B cell (primary cell): ENCODE measurements around the gene TMEM132A. TPM values are rescaled to one million over a fixed set of nuclear protein-coding genes. Genes with fewer than 3 reads are reported as not detected.

Experiments
- ATAC-seq: fragments of 200-7000 bp; cut with Tn5 transposase; one replicate; pipeline ENCODE4 v1.10.0; 2021; ENCODE audit warnings: low read depth, mild to moderate bottlenecking, moderate number of reproducible peaks, moderate library complexity
- CTCF ChIA-PET: fragments of 350-600 bp; sonication (Branson Sonifier 250); formaldehyde crosslinking; loops from one replicate; lab custom pipeline; 2021; ENCODE audit warnings: antibody characterized with exemption, inconsistent platforms; lab: Charles Lee
- POLR2A ChIA-PET: fragments of 350-600 bp; sonication (Branson Sonifier 250); formaldehyde crosslinking; loops from one replicate; lab custom pipeline; 2021; ENCODE audit warnings: antibody characterized with exemption; lab: Charles Lee
- DNase-seq: peaks from one replicate; pipeline ENCODE4 v3.0.0; 2013
- H2AFZ ChIP-seq: 2 replicates; pipeline ENCODE4 v1.6.1; 2012; ENCODE audit warnings: mild to moderate bottlenecking, low read depth, low read length; ENCODE audit not compliant: insufficient read depth, poor library complexity, severe bottlenecking
- H3K27ac ChIP-seq, 2 donors: 1 replicate in 1 of 2; 2 replicates in 1 of 2; pipeline ENCODE4 v1.5.1; 2012 to 2013; ENCODE audit warnings: low read length in 2 of 2, mild to moderate bottlenecking in 2 of 2, moderate library complexity in 1 of 2
- H3K27me3 ChIP-seq, 4 experiments: fragments of 200-600 bp in 1 of 4; sonication (generic) in 1 of 4; replicated peaks in 1 of 4; 1 replicate in 2 of 4; 2 replicates in 2 of 4; pipeline versions ENCODE4 v1.6.1 to v1.7.0; 2013 to 2016; ENCODE audit warnings: low read length in 3 of 4, mild to moderate bottlenecking in 2 of 4, mixed read lengths in 1 of 4, moderate library complexity in 1 of 4; ENCODE audit not compliant: insufficient read depth in 4 of 4, control insufficient read depth in 3 of 4; ENCODE audit errors: control extremely low read depth in 1 of 4
- H3K36me3 ChIP-seq, 2 experiments: replicated peaks in 1 of 2; 1 replicate in 1 of 2; 2 replicates in 1 of 2; pipeline versions ENCODE4 v1.6.1 to v1.7.1; 2013; ENCODE audit warnings: low read length in 1 of 2; ENCODE audit not compliant: insufficient read depth in 2 of 2, control insufficient read depth in 1 of 2; ENCODE audit errors: control extremely low read depth in 1 of 2, extremely low read depth in 1 of 2
- H3K4me1 ChIP-seq, 2 donors: fragments of 200-600 bp in 1 of 2; sonication (generic) in 1 of 2; 1 replicate in 1 of 2; 2 replicates in 1 of 2; pipeline versions ENCODE4 v1.5.1 to v1.6.1; 2013 to 2017; ENCODE audit warnings: low read length in 2 of 2; ENCODE audit not compliant: control insufficient read depth in 2 of 2, insufficient read depth in 2 of 2
- H3K4me2 ChIP-seq: replicated peaks from 2 replicates; pipeline ENCODE3; 2012; ENCODE audit warnings: mild to moderate bottlenecking, low read depth, low read length; ENCODE audit not compliant: poor library complexity, severe bottlenecking
- H3K4me3 ChIP-seq, 5 experiments: fragments of 200-600 bp in 1 of 5; sonication (generic) in 1 of 5; 1 replicate in 3 of 5; 2 replicates in 2 of 5; pipeline versions ENCODE4 v1.5.1 to v1.7.0; 2011 to 2016; ENCODE audit warnings: low read length in 4 of 5, mild to moderate bottlenecking in 4 of 5, low read depth in 2 of 5, control low read depth in 1 of 5, moderate library complexity in 1 of 5; ENCODE audit not compliant: insufficient read depth in 1 of 5; ENCODE audit errors: control extremely low read depth in 1 of 5, extremely low read depth in 1 of 5
- H3K79me2 ChIP-seq: fragments of 200-600 bp; sonication (generic); one replicate; pipeline ENCODE4 v1.6.0; 2016; ENCODE audit warnings: low read length; ENCODE audit not compliant: control insufficient read depth, insufficient read depth
- H3K9ac ChIP-seq: fragments of 200-600 bp; sonication (generic); 2 replicates; pipeline ENCODE4 v1.6.1; 2017; ENCODE audit warnings: mild to moderate bottlenecking, low read length, moderate library complexity
- H3K9me3 ChIP-seq, 3 donors: one replicate each; pipeline versions ENCODE4 v1.6.1 to v1.7.1; 2013; ENCODE audit warnings: low read length in 2 of 3; ENCODE audit not compliant: control insufficient read depth in 2 of 3, insufficient read depth in 1 of 3; ENCODE audit errors: control extremely low read depth in 1 of 3
- H4K20me1 ChIP-seq: 2 replicates; pipeline ENCODE4 v1.6.0; 2012; ENCODE audit warnings: mild to moderate bottlenecking, low read length; ENCODE audit not compliant: insufficient read depth, control insufficient read depth, poor library complexity, severe bottlenecking
- H3K27ac Mint-ChIP-seq: one replicate; pipeline ENCODE4 v1.8.0; 2021; ENCODE audit warnings: mixed read lengths
- H3K27me3 Mint-ChIP-seq: one replicate; pipeline ENCODE4 v1.8.0; 2021; ENCODE audit warnings: mixed read lengths
- H3K4me1 Mint-ChIP-seq: one replicate; pipeline ENCODE4 v1.8.0; 2021; ENCODE audit warnings: mixed read lengths
- H3K4me3 Mint-ChIP-seq: one replicate; pipeline ENCODE4 v1.8.0; 2021; ENCODE audit warnings: mixed read lengths
- H3K9me3 Mint-ChIP-seq: one replicate; pipeline ENCODE4 v1.8.0; 2022; ENCODE audit warnings: mixed read lengths; ENCODE audit not compliant: insufficient read depth
- EZH2 ChIP-seq: IDR thresholded peaks from 2 replicates; pipeline ENCODE4 v1.6.1; 2012; ENCODE audit warnings: borderline replicate concordance, low read depth, mild to moderate bottlenecking, moderate library complexity, low read length; ENCODE audit not compliant: insufficient read depth, poor library complexity, severe bottlenecking
- WGBS: methylation state at CpG from one replicate; pipeline ENCODE4 v1.1.5; 2013; ENCODE audit warnings: missing lambda C conversion rate; ENCODE audit not compliant: insufficient coverage; 5-methylcytosine and 5-hydroxymethylcytosine counted together
- intact Hi-C: fragments of 100-400 bp; cut with micrococcal nuclease; formaldehyde crosslinking; loops from one replicate; pipeline ENCODE4 v1.10.0; 2022
- polyA plus RNA-seq: library from polyadenylated mRNA; depleted of rRNA; stranded (reverse); fragments of >200 nt; gene quantifications from 2 replicates; pipeline ENCODE4 v1.2.3, GENCODE V29; 2012
- total RNA-seq, 2 donors: library from RNA; stranded (reverse); fragments of 120-200 nt in 1 of 2; gene quantifications; 1 replicate in 1 of 2; 2 replicates in 1 of 2; pipeline versions ENCODE4 v1.2.3 to v1.2.4, GENCODE V29; 2013 to 2022
- TF ChIP-seq, protein P1 (sequence below): fragments of 200-600 bp; IDR thresholded peaks from one replicate; pipeline ENCODE4 v1.8.0; 2022; ENCODE audit warnings: antibody characterized with exemption, mild to moderate bottlenecking

TMEM132A gene
- total and polyA plus RNA-seq, 2 donors (not counting 1 experiment from before 2014, with no cell fraction given): 1.2 to 11.3 TPM

DNA sequence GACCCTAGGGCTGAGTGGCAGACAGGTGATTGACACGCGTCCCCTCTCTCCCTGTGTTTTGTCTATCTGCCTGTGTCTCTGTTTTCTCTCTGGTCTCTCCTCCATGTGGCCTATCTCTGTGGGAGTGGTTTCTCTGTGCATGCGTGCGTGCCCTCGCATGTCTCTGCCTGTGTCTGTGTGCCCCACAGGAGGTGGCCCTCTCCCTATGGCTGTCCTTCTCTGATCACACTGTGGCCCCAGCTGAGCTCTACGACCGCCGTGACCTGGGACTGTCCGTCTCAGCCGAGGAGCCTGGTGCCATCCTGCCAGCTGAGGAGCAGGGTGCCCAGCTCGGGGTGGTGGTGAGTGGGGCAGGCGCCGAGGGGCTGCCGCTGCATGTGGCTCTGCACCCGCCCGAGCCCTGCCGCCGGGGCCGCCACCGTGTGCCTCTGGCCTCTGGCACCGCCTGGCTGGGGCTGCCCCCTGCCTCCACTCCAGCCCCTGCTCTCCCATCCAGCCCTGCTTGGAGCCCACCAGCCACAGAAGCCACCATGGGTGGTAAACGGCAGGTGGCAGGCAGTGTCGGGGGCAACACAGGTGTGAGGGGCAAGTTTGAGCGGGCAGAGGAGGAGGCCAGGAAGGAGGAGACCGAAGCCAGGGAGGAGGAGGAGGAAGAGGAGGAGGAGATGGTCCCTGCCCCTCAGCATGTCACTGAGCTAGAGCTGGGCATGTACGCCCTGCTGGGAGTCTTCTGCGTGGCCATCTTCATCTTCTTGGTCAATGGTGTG, 11.6 kb downstream of the TMEM132A start:
- intact Hi-C loops: no loop called here
- Mint-ChIP-seq H3K9me3 (no peaks in the 10 kb centered on the region), H3K27me3 (no peaks in the 10 kb centered on the region), H3K27ac (peak overlapping the region; percentile 81), H3K4me1 (peaks cover 34% of the 10 kb centered on the region), H3K4me3 (no peak overlapping the region)
- WGBS: 85% methylated on average over 24 of the region's 27 CpGs
- no peak overlapping the region for H3K4me2 ChIP-seq
- peaks cover 0 to 29% of the 10 kb centered on the region in 2 experiments for H3K36me3 ChIP-seq
- peaks cover 9% of the 10 kb centered on the region for H4K20me1 ChIP-seq
- H3K79me2 ChIP-seq: no peaks in the 10 kb centered on the region
- H3K4me3 ChIP-seq: no peak overlapping the region
- no peak overlapping the region for H2AFZ ChIP-seq
- ATAC-seq: no peak
- POLR2A ChIA-PET: interaction anchor here (11.4 kb wide), 1 partner anchor 19 kb away, joined by 96 read pairs; the partner anchor contains the start of gene TMEM109
- DNase-seq: peak; percentile 38
- H3K9ac ChIP-seq: no peak overlapping the region
- H3K4me1 ChIP-seq: peaks cover 22 to 32% of the 10 kb centered on the region in 2 donors
- no peaks in the 10 kb centered on the region for H3K27me3 ChIP-seq
- H3K9me3 ChIP-seq: no peaks in the 10 kb centered on the region
- H3K27ac ChIP-seq: peak overlapping the region in 1 of 2 donors; percentile 39
- no peak for TF ChIP-seq EZH2
- TF ChIP-seq, protein P1, sequence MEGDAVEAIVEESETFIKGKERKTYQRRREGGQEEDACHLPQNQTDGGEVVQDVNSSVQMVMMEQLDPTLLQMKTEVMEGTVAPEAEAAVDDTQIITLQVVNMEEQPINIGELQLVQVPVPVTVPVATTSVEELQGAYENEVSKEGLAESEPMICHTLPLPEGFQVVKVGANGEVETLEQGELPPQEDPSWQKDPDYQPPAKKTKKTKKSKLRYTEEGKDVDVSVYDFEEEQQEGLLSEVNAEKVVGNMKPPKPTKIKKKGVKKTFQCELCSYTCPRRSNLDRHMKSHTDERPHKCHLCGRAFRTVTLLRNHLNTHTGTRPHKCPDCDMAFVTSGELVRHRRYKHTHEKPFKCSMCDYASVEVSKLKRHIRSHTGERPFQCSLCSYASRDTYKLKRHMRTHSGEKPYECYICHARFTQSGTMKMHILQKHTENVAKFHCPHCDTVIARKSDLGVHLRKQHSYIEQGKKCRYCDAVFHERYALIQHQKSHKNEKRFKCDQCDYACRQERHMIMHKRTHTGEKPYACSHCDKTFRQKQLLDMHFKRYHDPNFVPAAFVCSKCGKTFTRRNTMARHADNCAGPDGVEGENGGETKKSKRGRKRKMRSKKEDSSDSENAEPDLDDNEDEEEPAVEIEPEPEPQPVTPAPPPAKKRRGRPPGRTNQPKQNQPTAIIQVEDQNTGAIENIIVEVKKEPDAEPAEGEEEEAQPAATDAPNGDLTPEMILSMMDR: no peak
- CTCF ChIA-PET: interaction anchor here (1.2 to 5.7 kb wide), 2 partner anchors 21 to 34 kb away, joined by 4 to 55 read pairs; partner anchors contain the start of gene TMEM109
